IMR-90 (cell line): ENCODE data around the gene STMN3. TPM values are rescaled to one million over a fixed set of nuclear protein-coding genes. Genes with fewer than 3 reads are reported as not detected.
A peak's percentile ranks its signal among the peaks of the same experiment; 100 is the strongest.

ENCODE experiments used
- ATAC-seq: fragments of 200-7000 bp; cut with Tn5 transposase; 2 replicates; pipeline ENCODE4 v1.9.1; 2020; ENCODE audit warnings: low read depth, mild to moderate bottlenecking, moderate library complexity
- BruUV-seq: library from RNA; stranded (reverse); fragments of 400-500 nt; replicated peaks from 2 replicates; lab custom pipeline; 2021; lab: Mats Ljungman, UMichigan
- CTCF ChIA-PET: fragments of 300-600 bp; formaldehyde crosslinking; extraction: SDS; loops from one replicate; lab custom pipeline; 2021; ENCODE audit warnings: antibody characterized with exemption; lab: Yijun Ruan, JAX
- POLR2A ChIA-PET: fragments of 300-600 bp; sonication (Branson Sonifier 250); formaldehyde crosslinking; loops from one replicate; lab custom pipeline; 2022; ENCODE audit warnings: antibody characterized with exemption; ENCODE audit not compliant: unreplicated experiment; lab: Charles Lee
- DNase-seq: peaks from one replicate; pipeline ENCODE4 v3.0.0; 2013
- H2AFZ ChIP-seq: replicated peaks from 2 replicates; pipeline ENCODE3; 2013; ENCODE audit warnings: low read length, mild to moderate bottlenecking; ENCODE audit not compliant: poor library complexity
- H2AK5ac ChIP-seq: 2 replicates; pipeline ENCODE4 v1.6.1; 2013; ENCODE audit warnings: low read depth, low read length, inconsistent platforms
- H2AK9ac ChIP-seq: replicated peaks from 2 replicates; pipeline ENCODE3; 2013; ENCODE audit warnings: mild to moderate bottlenecking, low read depth, low read length, moderate library complexity; ENCODE audit not compliant: poor library complexity
- H2BK120ac ChIP-seq: 2 replicates; pipeline ENCODE4 v1.6.1; 2013; ENCODE audit warnings: low read depth, low read length, inconsistent platforms
- H2BK15ac ChIP-seq: 3 replicates; pipeline ENCODE4 v1.6.1; 2013; ENCODE audit warnings: low read depth, low read length, inconsistent platforms
- H2BK20ac ChIP-seq: 2 replicates; pipeline ENCODE4 v1.6.1; 2013; ENCODE audit warnings: low read depth, mild to moderate bottlenecking, inconsistent platforms, low read length, moderate library complexity
- H2BK5ac ChIP-seq: 2 replicates; pipeline ENCODE4 v1.6.1; 2013; ENCODE audit warnings: mild to moderate bottlenecking, low read depth, low read length, inconsistent platforms; ENCODE audit not compliant: poor library complexity, severe bottlenecking
- H3K14ac ChIP-seq: replicated peaks from 2 replicates; pipeline ENCODE4 v1.6.1; 2013; ENCODE audit warnings: low read depth, low read length, inconsistent platforms
- H3K18ac ChIP-seq: 2 replicates; pipeline ENCODE4 v1.6.1; 2013; ENCODE audit warnings: low read depth, low read length, control low read depth
- H3K23ac ChIP-seq: 2 replicates; pipeline ENCODE4 v1.6.1; 2013; ENCODE audit warnings: low read depth, low read length, inconsistent platforms
- H3K27ac ChIP-seq: 2 replicates; pipeline ENCODE4 v1.5.1; 2013; ENCODE audit warnings: mild to moderate bottlenecking, control low read depth, low read length; ENCODE audit not compliant: insufficient read depth
- H3K27me3 ChIP-seq: 2 replicates; pipeline ENCODE4 v1.6.1; 2013; ENCODE audit warnings: low read length; ENCODE audit not compliant: control insufficient read depth, insufficient read depth
- H3K36me3 ChIP-seq: 2 replicates; pipeline ENCODE4 v1.6.1; 2013; ENCODE audit warnings: low read length, mixed read lengths; ENCODE audit not compliant: control insufficient read depth, insufficient read depth
- H3K4ac ChIP-seq: 2 replicates; pipeline ENCODE4 v1.6.1; 2013; ENCODE audit warnings: low read depth, low read length, inconsistent platforms
- H3K4me1 ChIP-seq: 2 replicates; pipeline ENCODE4 v1.6.1; 2013; ENCODE audit warnings: low read length, mixed read lengths; ENCODE audit not compliant: control insufficient read depth, insufficient read depth
- H3K4me2 ChIP-seq: 2 replicates; pipeline ENCODE4 v1.6.1; 2013; ENCODE audit warnings: low read depth, mild to moderate bottlenecking, control low read depth, low read length, moderate library complexity
- H3K4me3 ChIP-seq: 2 replicates; pipeline ENCODE4 v1.5.1; 2013; ENCODE audit warnings: low read depth, mild to moderate bottlenecking, control low read depth, low read length, moderate library complexity; ENCODE audit not compliant: insufficient read depth
- H3K56ac ChIP-seq: 2 replicates; pipeline ENCODE4 v1.6.1; 2013; ENCODE audit warnings: low read length, inconsistent platforms; ENCODE audit not compliant: insufficient read depth; ENCODE audit errors: extremely low read depth
- H3K79me1 ChIP-seq, 2 experiments: 2 replicates each; pipeline ENCODE4 v1.6.1; 2013; ENCODE audit warnings: low read length in 2 of 2, inconsistent platforms in 1 of 2, low read depth in 1 of 2
- H3K9ac ChIP-seq: 2 replicates; pipeline ENCODE4 v1.6.1; 2013; ENCODE audit warnings: low read depth, low read length, control low read depth
- H3K9me1 ChIP-seq: 2 replicates; pipeline ENCODE4 v1.6.1; 2013; ENCODE audit warnings: low read length, inconsistent platforms; ENCODE audit not compliant: insufficient read depth
- H3K9me3 ChIP-seq: 2 replicates; pipeline ENCODE4 v1.6.1; 2013; ENCODE audit warnings: low read length; ENCODE audit not compliant: control insufficient read depth, insufficient read depth
- H4K20me1 ChIP-seq: 2 replicates; pipeline ENCODE4 v1.6.1; 2013; ENCODE audit warnings: low read length, inconsistent platforms; ENCODE audit not compliant: insufficient read depth
- H4K5ac ChIP-seq: 2 replicates; pipeline ENCODE4 v1.6.1; 2013; ENCODE audit warnings: mild to moderate bottlenecking, low read depth, low read length, control low read depth
- H4K8ac ChIP-seq, 2 experiments: 2 replicates each; pipeline ENCODE4 v1.6.1; 2013; ENCODE audit warnings: low read depth in 2 of 2, low read length in 2 of 2, control low read depth in 1 of 2, inconsistent platforms in 1 of 2
- H4K91ac ChIP-seq: 2 replicates; pipeline ENCODE4 v1.6.1; 2013; ENCODE audit warnings: low read depth, low read length, inconsistent platforms; ENCODE audit not compliant: insufficient read depth
- BHLHE40 ChIP-seq: fragments of 150-350 bp; IDR thresholded peaks from 2 replicates; pipeline ENCODE4 v1.6.1; 2016; ENCODE audit warnings: mild to moderate bottlenecking, low read depth, low read length
- CEBPB ChIP-seq: IDR thresholded peaks from 2 replicates; pipeline ENCODE4 v1.6.1; 2012; ENCODE audit warnings: low read depth, low read length, improper control_type of control experiment
- CHD1 ChIP-seq: IDR thresholded peaks from 2 replicates; pipeline ENCODE4 v1.6.1; 2012; ENCODE audit warnings: low read depth, low read length, improper control_type of control experiment
- CTCF ChIP-seq: conservative IDR thresholded peaks from 2 replicates; pipeline ENCODE4 v1.5.1; 2012; ENCODE audit warnings: mild to moderate bottlenecking, low read depth, low read length, improper control_type of control experiment
- ELK1 ChIP-seq: fragments of 150-350 bp; IDR thresholded peaks from 2 replicates; pipeline ENCODE4 v1.6.1; 2016; ENCODE audit warnings: low read depth, mild to moderate bottlenecking, low read length, moderate library complexity, borderline replicate concordance
- FOS ChIP-seq: fragments of 150-350 bp; IDR thresholded peaks from 2 replicates; pipeline ENCODE4 v1.6.1; 2016; ENCODE audit warnings: low read depth, low read length
- MAFK ChIP-seq: IDR thresholded peaks from 2 replicates; pipeline ENCODE4 v1.6.1; 2012; ENCODE audit warnings: low read depth, low read length, improper control_type of control experiment
- MXI1 ChIP-seq: IDR thresholded peaks from 2 replicates; pipeline ENCODE4 v1.6.1; 2012; ENCODE audit warnings: low read depth, mild to moderate bottlenecking, low read length, moderate library complexity, borderline replicate concordance
- NFE2L2 ChIP-seq: fragments of 150-350 bp; IDR thresholded peaks from 2 replicates; pipeline ENCODE4 v1.6.1; 2016; ENCODE audit warnings: low read depth, mild to moderate bottlenecking, low read length
- POLR2A ChIP-seq: IDR thresholded peaks from 2 replicates; pipeline ENCODE4 v1.6.1; 2012; ENCODE audit warnings: mild to moderate bottlenecking, low read depth, low read length
- RAD21 ChIP-seq: IDR thresholded peaks from 2 replicates; pipeline ENCODE4 v1.6.1; 2012; ENCODE audit warnings: low read length, improper control_type of control experiment
- RCOR1 ChIP-seq: IDR thresholded peaks from 2 replicates; pipeline ENCODE4 v1.6.1; 2012; ENCODE audit warnings: mild to moderate bottlenecking, low read length, improper control_type of control experiment; ENCODE audit not compliant: insufficient replicate concordance
- RFX5 ChIP-seq: IDR thresholded peaks from 2 replicates; pipeline ENCODE4 v1.8.0; 2012; ENCODE audit warnings: low read depth, mild to moderate bottlenecking, low read length, moderate library complexity
- SMC3 ChIP-seq: fragments of 150-350 bp; IDR thresholded peaks from 2 replicates; pipeline ENCODE4 v1.6.1; 2016; ENCODE audit warnings: low read depth, mild to moderate bottlenecking, antibody characterized with exemption, low read length, moderate library complexity
- USF2 ChIP-seq: fragments of 150-350 bp; IDR thresholded peaks from 2 replicates; pipeline ENCODE4 v1.6.1; 2017; ENCODE audit warnings: mild to moderate bottlenecking, antibody characterized with exemption, low read length, low read depth
- WGBS, 2 experiments: methylation state at CpG; one replicate each; pipeline versions ENCODE4 v1.1.5 to v1.1.7; 2013; ENCODE audit warnings: missing lambda C conversion rate in 2 of 2; ENCODE audit not compliant: insufficient read length in 1 of 2; ENCODE audit errors: extremely low coverage in 2 of 2; 5-methylcytosine and 5-hydroxymethylcytosine counted together
- dilution Hi-C: fragments of 300-500 bp; cut with HindIII; formaldehyde crosslinking; loops from one replicate; pipeline ENCODE4 v1.14.3; 2018; ENCODE audit warnings: low sequenced_read_pairs; ENCODE audit not compliant: unreplicated experiment
- in situ Hi-C: fragments of 300-500 bp; cut with MboI; formaldehyde crosslinking; loops from 3 replicates; pipeline ENCODE4 v1.14.3; 2019; ENCODE audit warnings: low sequenced_read_pairs, inconsistent platforms, mixed read lengths
- intact Hi-C: fragments of 100-400 bp; cut with micrococcal nuclease; formaldehyde crosslinking; loops from 2 replicates; pipeline ENCODE4 v1.10.0; 2022
- polyA plus RNA-seq, 3 experiments: library from polyadenylated mRNA; depleted of rRNA; stranded (reverse); fragments of >200 nt; gene quantifications; 2 replicates each; pipeline ENCODE4 v1.2.3, GENCODE V29; 2012; ENCODE audit warnings: low replicate concordance in 1 of 3
- total RNA-seq: library from RNA; depleted of rRNA; stranded (reverse); fragments of >200 nt; gene quantifications from 2 replicates; pipeline ENCODE4 v1.2.3, GENCODE V29; 2012

The STMN3 gene
- total and polyA plus RNA-seq, 2 of the 4 experiments (the other 2 are of a cell fraction), result 20.3 to 62.3 TPM

GRCh38 chr20:63688228-63689045, 35.2 kb upstream of the STMN3 start:
- no peak overlapping the region for H3K23ac ChIP-seq
- H2BK15ac ChIP-seq, result no peak overlapping the region
- H3K14ac ChIP-seq, result no peak overlapping the region
- POLR2A ChIA-PET, result no interaction called here
- DNase-seq (no peak), ATAC-seq (no peak)
- H2AK5ac ChIP-seq, result peak overlapping the region; percentile 85
- H3K9me1 ChIP-seq, result peaks cover 16% of the 10 kb centered on the region
- H4K8ac ChIP-seq, result no peak overlapping the region
- CTCF ChIA-PET, result no interaction called here
- 0 out of 2 replicates have a peak, but pooled peaks cover 3% of the 10 kb centered on the region for H3K36me3 ChIP-seq
- H3K4me1 ChIP-seq, result peaks cover 15% of the 10 kb centered on the region
- peak overlapping the region; percentile 82 for H2AK9ac ChIP-seq
- dilution Hi-C loops, result no loop called here
- H4K20me1 ChIP-seq, result no peaks in the 10 kb centered on the region
- H4K91ac ChIP-seq, result no peak overlapping the region; the same call in 1 of the 2 replicates
- H3K79me1 ChIP-seq, result peaks cover 6 to 26% of the 10 kb centered on the region in 2 experiments; a peak in 3 of 4 replicates
- no peak overlapping the region for H3K9ac ChIP-seq
- in situ Hi-C loops, result no loop called here
- H2BK5ac ChIP-seq, result no peak overlapping the region
- H2BK120ac ChIP-seq, result peak overlapping the region; percentile 15
- no peak overlapping the region for H3K56ac ChIP-seq
- no peak overlapping the region for H2AFZ ChIP-seq
- intact Hi-C loops, result no loop called here
- H3K27me3 ChIP-seq, result no peaks in the 10 kb centered on the region
- 94% methylated on average over 6 of the region's 31 CpGs; no CpG with 5 or more reads in 1 of the 2 experiments for WGBS, 2 experiments
- no TSS peak for BruUV-seq
- H3K4me3 ChIP-seq, result no peak overlapping the region
- no peak overlapping the region for H3K27ac ChIP-seq
- no peak overlapping the region for H3K4me2 ChIP-seq
- H3K4ac ChIP-seq, result 0 out of 2 replicates have a peak overlapping the region, but pooled peaks have one; percentile 7
- no peaks in the 10 kb centered on the region for H3K9me3 ChIP-seq
- no peak overlapping the region for H4K5ac ChIP-seq
- no peak overlapping the region for H2BK20ac ChIP-seq
- no peak overlapping the region for H3K18ac ChIP-seq
- TF ChIP-seq SMC3, result no peak
- no peak for TF ChIP-seq RFX5
- TF ChIP-seq CHD1, result no peak
- no peak for TF ChIP-seq ELK1
- TF ChIP-seq BHLHE40, result no peak
- no peak for TF ChIP-seq CTCF
- TF ChIP-seq RCOR1, result no peak
- no peak for TF ChIP-seq MAFK
- TF ChIP-seq POLR2A, result no peak
- TF ChIP-seq FOS, result no peak
- no peak for TF ChIP-seq MXI1
- TF ChIP-seq NFE2L2, result no peak
- no peak for TF ChIP-seq CEBPB
- TF ChIP-seq USF2, result no peak
- no peak for TF ChIP-seq RAD21
